GM19463 (cell line): ENCODE results near the gene UNC13B.
"Not testable (repeated sequence)": the region's sequence is repeated elsewhere in the genome, so short reads cannot be mapped to it uniquely, and the experiment has no call there.

Experiments
- ATAC-seq: cut with Tn5 transposase; IDR thresholded peaks from one replicate; pipeline ENCODE4 v1.9.1; 2021; ENCODE audit warnings: mild to moderate bottlenecking, moderate library complexity; ENCODE audit not compliant: unreplicated experiment

UNC13B gene

GRCh38 chr9:35220659-35221338 is 59.0 kb downstream of the UNC13B start:
- no peak for ATAC-seq

DNA sequence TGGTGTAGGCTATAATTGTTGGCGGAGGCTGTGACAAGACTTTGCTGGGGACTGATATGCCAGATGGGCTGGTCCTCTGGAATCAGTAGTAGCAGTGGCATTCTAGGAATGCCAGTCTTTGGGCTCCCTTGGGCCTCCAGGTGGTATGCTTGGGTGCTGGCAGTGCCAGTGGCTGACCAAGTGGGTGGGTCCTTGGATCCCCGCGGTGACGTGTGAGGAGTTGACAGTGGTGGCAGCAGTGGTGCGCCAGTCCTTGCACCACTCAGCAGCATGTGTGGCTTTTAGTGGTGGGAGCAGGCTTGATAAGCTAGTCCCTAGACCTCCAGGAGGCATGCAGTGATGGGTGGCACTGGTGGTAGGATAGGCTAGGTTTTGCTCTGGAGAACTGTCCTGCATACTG is 63.9 kb downstream of the UNC13B start:
- ATAC-seq, result no peak

- ATAC-seq, result no peak
Measured at GRCh38 chr9:35226651-35227050, 64.8 kb downstream of the UNC13B start.

DNA sequence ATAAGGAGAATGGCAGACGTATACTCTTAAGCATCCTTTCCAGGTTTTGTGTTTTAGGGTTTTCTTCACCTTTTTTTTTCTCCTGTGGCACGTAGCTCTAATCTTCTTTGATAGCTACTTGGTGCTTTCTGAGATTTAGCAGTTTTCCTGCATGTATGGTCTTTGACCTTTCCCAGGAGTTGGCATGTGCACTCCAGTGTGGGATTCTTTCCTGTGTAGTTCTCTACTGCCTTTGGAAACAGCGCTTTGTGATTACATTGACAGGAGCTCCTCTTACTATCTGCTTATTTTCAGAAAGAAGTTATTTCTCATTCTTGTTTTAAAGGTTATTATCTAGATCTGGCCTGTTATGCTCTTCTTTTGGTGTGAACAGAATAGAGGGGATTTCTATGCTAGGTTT is 65.5 kb downstream of the UNC13B start:
- no peak for ATAC-seq

- no peak for ATAC-seq
Measured at GRCh38 chr9:35229066-35229778, 67.4 kb downstream of the UNC13B start.

- no peak for ATAC-seq
Measured at GRCh38 chr9:35229779-35230143, 68.0 kb downstream of the UNC13B start.

GRCh38 chr9:35232867-35233544 is 71.2 kb downstream of the UNC13B start:
- no peak for ATAC-seq

GRCh38 chr9:35236692-35237091 is 74.9 kb downstream of the UNC13B start:
- no peak for ATAC-seq

DNA sequence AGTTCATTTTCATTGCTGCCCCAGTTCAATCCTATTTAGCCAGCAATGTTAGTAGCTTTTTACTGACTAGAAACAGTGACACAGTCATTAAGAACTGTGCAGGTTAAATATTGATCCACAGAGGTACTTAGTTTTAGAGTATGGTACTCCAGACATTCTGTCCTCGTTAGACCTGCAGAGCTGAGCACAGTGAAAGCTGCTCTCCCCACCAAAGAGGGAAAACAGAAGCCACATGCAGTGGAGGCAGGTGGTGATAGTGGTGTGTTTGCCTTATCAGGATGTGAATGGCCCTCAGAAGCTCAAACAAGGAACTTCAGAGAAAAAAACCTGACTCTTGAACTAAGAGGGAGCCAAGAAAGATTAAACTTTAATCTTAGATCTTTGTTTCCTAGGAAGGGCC is 75.5 kb downstream of the UNC13B start:
- ATAC-seq, result no peak

- ATAC-seq, result not testable (repeated sequence)
Measured at GRCh38 chr9:35245945-35246344, 84.1 kb downstream of the UNC13B start.

GRCh38 chr9:35253075-35253474 is 91.3 kb downstream of the UNC13B start:
- ATAC-seq, result no peak

GRCh38 chr9:35254237-35254636 is 92.4 kb downstream of the UNC13B start:
- no peak for ATAC-seq

DNA sequence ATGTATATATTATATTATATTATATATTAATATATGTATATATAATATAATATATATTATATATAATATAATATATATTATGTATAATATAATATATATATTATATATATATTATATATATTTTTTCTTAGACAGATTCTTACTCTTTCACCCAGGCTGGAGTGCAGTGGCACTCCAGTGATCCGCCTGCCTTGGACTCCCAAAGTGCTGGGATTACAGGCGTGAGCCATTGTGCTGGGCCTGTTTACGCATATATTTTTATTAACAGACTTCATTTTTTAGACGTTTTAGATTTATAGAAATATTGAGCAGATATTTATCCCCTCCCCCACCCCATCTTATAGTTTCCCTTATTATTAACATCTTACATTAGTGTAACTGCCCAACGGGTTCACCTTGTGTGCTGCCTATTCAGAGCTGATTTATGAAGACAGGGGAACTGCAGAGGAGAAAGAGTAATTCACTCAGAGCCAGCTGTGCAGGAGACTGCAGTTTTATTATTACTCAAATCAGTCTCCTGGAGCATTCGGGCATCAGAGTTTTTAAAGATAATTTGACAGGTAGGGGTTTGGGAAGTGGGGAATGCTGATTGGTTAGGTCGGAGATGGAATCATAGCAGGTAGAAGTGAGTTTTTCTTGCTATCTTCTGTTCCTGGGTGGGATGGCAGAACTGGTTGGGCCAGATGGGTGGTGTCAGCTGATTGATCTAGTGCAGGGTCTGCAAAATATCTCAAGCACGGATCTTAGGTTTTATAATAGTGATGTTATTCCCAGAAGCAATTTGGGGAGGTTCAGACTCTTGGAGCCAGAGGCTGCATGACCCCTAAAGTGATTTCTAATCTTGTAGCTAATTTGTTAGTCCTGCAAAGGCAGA is 93.4 kb downstream of the UNC13B start:
- ATAC-seq, result no peak

GRCh38 chr9:35257986-35258659 is 96.3 kb downstream of the UNC13B start:
- ATAC-seq, result no peak

DNA sequence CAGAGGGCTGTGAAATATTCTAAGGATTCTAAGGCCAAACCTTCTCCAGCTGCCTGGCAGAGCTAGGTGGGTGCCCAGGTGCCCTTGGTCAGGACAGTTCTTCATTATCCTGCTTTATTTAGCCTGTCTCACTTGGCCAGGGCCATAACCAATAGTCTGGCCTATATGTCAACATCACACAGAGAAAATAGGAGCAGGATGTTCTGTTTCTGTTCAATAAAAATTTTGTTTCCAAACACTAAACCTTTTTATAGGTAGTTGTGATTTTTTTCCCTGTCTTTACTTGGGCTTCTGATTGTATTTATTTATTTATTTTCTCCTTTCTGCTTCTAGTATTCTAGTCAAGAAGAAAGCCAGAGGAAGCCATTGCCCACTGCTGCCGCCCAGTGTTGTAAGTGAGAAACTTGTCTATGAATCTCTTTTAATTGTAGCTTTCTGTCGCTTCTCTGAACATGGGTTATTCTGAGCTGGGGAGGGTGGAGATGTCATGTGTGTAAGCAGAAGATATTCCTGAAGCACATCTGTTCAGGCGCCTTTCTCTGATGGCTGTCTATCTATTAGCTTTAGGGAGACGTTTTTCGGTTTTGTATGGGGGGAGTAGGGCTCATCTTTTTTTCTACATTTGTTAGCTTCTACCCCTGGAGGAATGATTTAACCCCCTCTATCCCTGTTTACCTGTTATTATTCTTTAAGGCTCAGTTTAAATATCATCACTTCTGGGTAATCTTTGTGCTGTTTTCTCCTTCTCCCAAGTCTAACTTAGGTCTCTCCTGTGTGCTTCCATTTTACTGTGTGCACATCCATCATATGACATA is 97.1 kb downstream of the UNC13B start:
- ATAC-seq, result no peak

- no peak for ATAC-seq
Measured at GRCh38 chr9:35260186-35260585, 98.4 kb downstream of the UNC13B start.

DNA sequence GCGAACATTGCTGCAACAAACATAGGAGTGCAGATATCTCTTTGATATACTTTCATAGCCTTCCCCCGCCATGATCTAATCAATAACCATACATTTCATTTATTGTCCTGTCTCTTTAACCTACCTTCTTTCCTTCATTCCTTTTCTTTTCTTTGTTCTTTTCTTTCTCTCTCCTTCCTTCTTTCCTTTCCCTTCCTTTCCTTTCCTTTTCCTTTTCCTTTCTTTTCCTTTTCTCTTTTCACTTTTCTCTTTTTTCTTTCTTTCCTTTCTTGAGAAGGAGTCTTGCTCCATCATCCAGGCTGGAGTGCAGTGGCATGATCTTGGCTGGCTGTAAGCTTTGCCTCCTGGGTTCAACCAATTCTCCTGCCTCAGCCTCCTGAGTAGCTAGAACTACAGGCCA is 100.3 kb downstream of the UNC13B start:
- no peak for ATAC-seq

DNA sequence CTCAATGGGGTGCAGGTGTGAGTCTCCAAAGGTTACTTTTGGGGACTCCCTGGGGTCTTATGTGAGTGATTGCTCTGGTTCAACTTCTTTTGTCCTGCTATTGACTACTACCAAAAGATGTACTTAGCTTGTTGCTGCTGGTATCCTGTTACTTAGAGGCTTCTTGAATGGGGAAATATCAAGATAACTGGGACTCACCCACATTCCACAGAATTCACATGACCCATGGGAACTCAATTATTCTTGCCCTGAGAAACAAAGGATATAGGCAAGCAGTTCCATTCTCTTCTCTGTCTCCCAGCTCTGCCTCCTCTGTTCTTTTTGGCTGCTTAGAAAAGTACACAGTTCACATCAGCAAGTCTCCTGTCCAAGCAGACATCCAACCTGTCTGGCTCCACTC is 105.9 kb downstream of the UNC13B start:
- ATAC-seq, result no peak

DNA sequence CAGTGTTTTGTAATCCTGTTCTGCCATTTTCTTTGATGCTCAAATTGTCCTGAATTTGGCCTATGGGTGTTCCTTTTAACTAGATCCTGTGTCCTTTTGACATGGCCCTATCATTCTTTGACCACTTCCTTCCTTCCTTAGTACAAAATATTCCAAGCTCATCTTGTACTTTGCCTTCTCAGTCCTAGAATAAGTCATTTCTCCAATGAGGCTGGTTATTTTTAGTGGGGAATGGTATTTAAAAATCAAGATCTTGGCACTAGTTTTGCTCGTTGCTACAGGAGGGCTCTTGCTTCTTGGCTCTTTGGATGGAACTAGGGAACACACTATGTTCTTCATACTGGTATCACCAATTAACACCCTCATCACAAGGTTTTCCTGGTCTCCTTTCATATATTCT is 108.1 kb downstream of the UNC13B start:
- no peak for ATAC-seq

DNA sequence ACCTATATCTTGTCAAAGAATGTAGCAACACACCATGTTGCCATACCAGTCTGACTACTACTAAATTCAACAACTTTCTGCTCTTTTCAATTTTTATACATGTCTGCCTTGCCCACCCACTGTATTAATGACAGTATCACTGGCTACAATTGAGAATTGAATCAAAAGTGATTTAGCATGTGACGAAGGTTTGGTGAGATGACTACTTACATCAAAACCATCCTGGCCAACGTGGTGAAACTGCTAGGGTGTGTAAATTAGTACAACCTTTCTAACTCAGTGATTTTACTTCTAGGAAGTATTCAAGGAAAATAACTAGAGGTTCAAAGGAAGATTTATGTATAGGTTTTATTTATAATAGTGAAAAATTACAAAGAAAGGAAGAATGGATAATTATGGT is 109.8 kb downstream of the UNC13B start:
- ATAC-seq, result no peak
